ENCODE data around the gene ZNF317.

DNA sequence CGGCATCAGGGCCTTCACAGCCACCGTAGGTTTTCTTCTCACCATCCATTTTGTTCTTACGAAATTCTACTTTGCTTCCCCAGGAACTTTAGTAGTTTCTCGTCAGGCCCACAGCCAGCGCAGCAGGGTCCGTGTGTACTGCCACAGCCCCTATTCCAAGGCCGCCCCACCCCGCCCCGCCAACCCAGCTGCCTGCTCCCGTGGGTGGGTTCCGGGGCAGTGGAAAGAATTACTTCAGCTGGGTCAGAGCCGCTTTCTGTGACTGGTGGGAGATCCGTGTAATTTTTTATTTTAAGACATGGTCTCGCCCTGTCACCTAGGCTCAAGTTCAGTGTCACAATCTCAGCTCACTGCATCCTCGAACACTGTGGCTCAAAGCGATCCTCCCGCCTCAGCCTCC lies 42.8 kb downstream of the ZNF317 start:
- TF ChIP-seq EZH2 (IDR thresholded peaks at IDR 0.05; ENCODE audit: low read length), result no peak
- TF ChIP-seq, protein P1, sequence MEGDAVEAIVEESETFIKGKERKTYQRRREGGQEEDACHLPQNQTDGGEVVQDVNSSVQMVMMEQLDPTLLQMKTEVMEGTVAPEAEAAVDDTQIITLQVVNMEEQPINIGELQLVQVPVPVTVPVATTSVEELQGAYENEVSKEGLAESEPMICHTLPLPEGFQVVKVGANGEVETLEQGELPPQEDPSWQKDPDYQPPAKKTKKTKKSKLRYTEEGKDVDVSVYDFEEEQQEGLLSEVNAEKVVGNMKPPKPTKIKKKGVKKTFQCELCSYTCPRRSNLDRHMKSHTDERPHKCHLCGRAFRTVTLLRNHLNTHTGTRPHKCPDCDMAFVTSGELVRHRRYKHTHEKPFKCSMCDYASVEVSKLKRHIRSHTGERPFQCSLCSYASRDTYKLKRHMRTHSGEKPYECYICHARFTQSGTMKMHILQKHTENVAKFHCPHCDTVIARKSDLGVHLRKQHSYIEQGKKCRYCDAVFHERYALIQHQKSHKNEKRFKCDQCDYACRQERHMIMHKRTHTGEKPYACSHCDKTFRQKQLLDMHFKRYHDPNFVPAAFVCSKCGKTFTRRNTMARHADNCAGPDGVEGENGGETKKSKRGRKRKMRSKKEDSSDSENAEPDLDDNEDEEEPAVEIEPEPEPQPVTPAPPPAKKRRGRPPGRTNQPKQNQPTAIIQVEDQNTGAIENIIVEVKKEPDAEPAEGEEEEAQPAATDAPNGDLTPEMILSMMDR (optimal IDR thresholded peaks at IDR 0.05 in 1 of 3, IDR thresholded peaks at IDR 0.05 in 1 of 3, conservative IDR thresholded peaks at IDR 0.05 in 1 of 3; ENCODE audit: extremely low read depth in 1 of 3, insufficient read depth in 2 of 3, low read length in 3 of 3), result no peak

All from keratinocyte (primary cell).